SU-DHL-6 (cell line): ENCODE results near the gene MIXL1.

Source experiments
- H2AFZ ChIP-seq: fragments of 200-600 bp; sonication (generic); 2 replicates; pipeline ENCODE4 v1.6.1; 2014; ENCODE audit warnings: low read depth, mild to moderate bottlenecking, moderate library complexity, mixed read lengths, antibody characterized with exemption, low read length; ENCODE audit not compliant: severe bottlenecking
- H3F3A ChIP-seq: fragments of 200-600 bp; shearing (Covaris generic); 2 replicates; pipeline ENCODE4 v1.6.0; 2016; ENCODE audit warnings: antibody characterized with exemption, mild to moderate bottlenecking; ENCODE audit not compliant: insufficient read depth
- H3K27ac ChIP-seq: fragments of 200-600 bp; sonication (generic); 2 replicates; pipeline ENCODE4 v1.5.1; 2016; ENCODE audit warnings: low read depth, mild to moderate bottlenecking, low read length, moderate library complexity, mixed read lengths
- H3K27me3 ChIP-seq: fragments of 200-600 bp; sonication (generic), shearing (Covaris generic); 2 replicates; pipeline ENCODE4 v1.6.0; 2014; ENCODE audit warnings: mild to moderate bottlenecking, low read length
- H3K36me3 ChIP-seq: fragments of 200-600 bp; sonication (generic); 2 replicates; pipeline ENCODE4 v1.6.1; 2014; ENCODE audit warnings: mild to moderate bottlenecking, low read length, mixed read lengths
- H3K4me2 ChIP-seq: fragments of 300-600, 200-600 bp; shearing (Covaris generic), sonication (generic); 2 replicates; pipeline ENCODE4 v1.6.0; 2014; ENCODE audit warnings: low read length, low read depth, mild to moderate bottlenecking; ENCODE audit not compliant: poor library complexity, severe bottlenecking
- H3K4me3 ChIP-seq: fragments of 200-600 bp; sonication (generic); 2 replicates; pipeline ENCODE4 v1.5.1; 2014; ENCODE audit warnings: antibody characterized with exemption, low read length, mild to moderate bottlenecking, mixed read lengths; ENCODE audit not compliant: insufficient read depth, poor library complexity, severe bottlenecking
- H3K79me2 ChIP-seq: fragments of 200-600 bp; sonication (generic); 2 replicates; pipeline ENCODE4 v1.6.1; 2014; ENCODE audit warnings: mild to moderate bottlenecking, low read length, moderate library complexity; ENCODE audit not compliant: insufficient read depth
- H3K9ac ChIP-seq: fragments of 200-600 bp; sonication (generic); 2 replicates; pipeline ENCODE4 v1.7.0; 2014; ENCODE audit warnings: mild to moderate bottlenecking, low read length
- H3K9me2 ChIP-seq: fragments of 200-600 bp; sonication (generic); replicated peaks from 2 replicates; pipeline ENCODE4 v1.6.1; 2014; ENCODE audit warnings: low read length; ENCODE audit not compliant: insufficient read depth
- H3K9me3 ChIP-seq: fragments of 200-600 bp; sonication (generic); 2 replicates; pipeline ENCODE4 v1.6.1; 2014; ENCODE audit warnings: low read length, mixed read lengths; ENCODE audit not compliant: insufficient read depth
- H4K20me1 ChIP-seq: fragments of 200-600 bp; sonication (generic); 2 replicates; pipeline ENCODE4 v1.6.1; 2014; ENCODE audit warnings: low read depth, mild to moderate bottlenecking, antibody characterized with exemption, low read length, moderate library complexity, mixed read lengths
- CTCF ChIP-seq: fragments of 200-600 bp; sonication (generic); IDR thresholded peaks from one replicate; pipeline ENCODE4 v1.5.1; 2017; ENCODE audit warnings: antibody characterized with exemption, mild to moderate bottlenecking, low read length, moderate library complexity; ENCODE audit not compliant: insufficient read depth, poor library complexity, severe bottlenecking
- EZH2phosphoT487 ChIP-seq: fragments of 200-600 bp; sonication (generic), shearing (Covaris generic); conservative IDR thresholded peaks from 2 replicates; pipeline ENCODE4 v1.6.1; 2018; ENCODE audit warnings: mild to moderate bottlenecking, antibody characterized with exemption, low read length, moderate library complexity, mixed read lengths

MIXL1 gene

GRCh38 chr1:226274138-226274537, 50.7 kb downstream of the MIXL1 start:
- Histone ChIP-seq H3K36me3 (peaks cover 26% of the 10 kb centered on the region; the same call in 1 of the 2 replicates), H3K4me3 (no peak overlapping the region), H3K9me2 (no peaks in the 10 kb centered on the region), H3K9ac (no peak overlapping the region), H3K9me3 (no peaks in the 10 kb centered on the region), H3K4me2 (no peak overlapping the region), H3K79me2 (no peaks in the 10 kb centered on the region; the same call in 1 of the 2 replicates), H4K20me1 (no peaks in the 10 kb centered on the region), H2AFZ (no peak overlapping the region), H3F3A (peaks cover 11% of the 10 kb centered on the region), H3K27me3 (no peaks in the 10 kb centered on the region), H3K27ac (no peak overlapping the region)
- TF ChIP-seq CTCF = no peak
- no peak for TF ChIP-seq EZH2phosphoT487

- Histone ChIP-seq H3K9me2 (no peaks in the 10 kb centered on the region), H3K36me3 (peaks cover 26% of the 10 kb centered on the region; the same call in 1 of the 2 replicates), H3K27me3 (no peaks in the 10 kb centered on the region), H4K20me1 (no peaks in the 10 kb centered on the region), H2AFZ (no peak overlapping the region), H3K9me3 (no peaks in the 10 kb centered on the region), H3K79me2 (no peaks in the 10 kb centered on the region; the same call in 1 of the 2 replicates), H3K27ac (no peak overlapping the region), H3K4me2 (no peak overlapping the region), H3K4me3 (no peak overlapping the region), H3F3A (peaks cover 8% of the 10 kb centered on the region), H3K9ac (no peak overlapping the region)
- TF ChIP-seq EZH2phosphoT487 = no peak
- TF ChIP-seq CTCF = no peak
Measured at GRCh38 chr1:226276077-226276682, 52.7 kb downstream of the MIXL1 start.
